Endothelial cell of umbilical vein (primary cell): ENCODE results near the gene USP40. TPM values are rescaled to one million over a fixed set of nuclear protein-coding genes. Genes with fewer than 3 reads are reported as not detected.
"Not testable (repeated sequence)": the region's sequence is repeated elsewhere in the genome, so short reads cannot be mapped to it uniquely, and the experiment has no call there.

Experiments
- BruUV-seq: library from RNA; stranded (reverse); fragments of 400-500 nt; replicated peaks from 2 replicates; lab custom pipeline; 2021; lab: Mats Ljungman, UMichigan
- CTCF ChIA-PET: fragments of 300-600, 350-600 bp; sonication (Branson Sonifier 250); formaldehyde crosslinking; loops from one replicate; lab custom pipeline; 2021; ENCODE audit warnings: antibody characterized with exemption, inconsistent platforms; lab: Charles Lee
- POLR2A ChIA-PET: fragments of 300-600, 350-600 bp; sonication (Branson Sonifier 250); formaldehyde crosslinking; loops from one replicate; lab custom pipeline; 2021; ENCODE audit warnings: antibody characterized with exemption, inconsistent platforms; lab: Charles Lee
- DNase-seq: peaks from one replicate; pipeline ENCODE4 v3.0.0-alpha.2; 2011; ENCODE audit warnings: low read depth, low spot score
- FAIRE-seq: peaks from 2 replicates; lab custom pipeline; 2011; peaks lifted over from hg19 to GRCh38; lab: Jason Lieb, UNC
- H2AFZ ChIP-seq: 2 replicates; pipeline ENCODE4 v1.6.0; 2012; ENCODE audit warnings: low read depth, low read length, control low read depth, inconsistent platforms
- H3K27ac ChIP-seq: 2 replicates; pipeline ENCODE4 v1.5.1; 2011; ENCODE audit warnings: low read depth, mild to moderate bottlenecking, control low read depth, low read length, moderate library complexity; ENCODE audit not compliant: insufficient read depth
- H3K27me3 ChIP-seq, 2 experiments: 2 replicates each; pipeline versions ENCODE4 v1.6.0 to v1.6.1; 2011; ENCODE audit warnings: low read length in 2 of 2, mixed read lengths in 1 of 2; ENCODE audit not compliant: control insufficient read depth in 2 of 2, insufficient read depth in 2 of 2
- H3K36me3 ChIP-seq, 2 experiments: 2 replicates in 1 of 2; 3 replicates in 1 of 2; pipeline ENCODE4 v1.5.1; 2011; ENCODE audit warnings: low read length in 2 of 2, mild to moderate bottlenecking in 1 of 2, moderate library complexity in 1 of 2; ENCODE audit not compliant: control insufficient read depth in 2 of 2, insufficient read depth in 2 of 2; ENCODE audit errors: extremely low read depth in 1 of 2
- H3K4me1 ChIP-seq: 3 replicates; pipeline ENCODE4 v1.5.1; 2011; ENCODE audit warnings: mild to moderate bottlenecking, low read length; ENCODE audit not compliant: control insufficient read depth, insufficient read depth; ENCODE audit errors: extremely low read depth
- H3K4me2 ChIP-seq: 2 replicates; pipeline ENCODE4 v1.6.1; 2011; ENCODE audit warnings: low read length, control low read depth, mixed read lengths; ENCODE audit not compliant: insufficient read depth
- H3K4me3 ChIP-seq, 3 experiments: fragments of 200-600 bp in 1 of 3; sonication (generic), shearing (Covaris generic) in 1 of 3; replicated peaks in 1 of 3; 2 replicates each; pipeline ENCODE4 v1.5.1; 2011 to 2016; ENCODE audit warnings: control low read depth in 3 of 3, low read length in 3 of 3, mild to moderate bottlenecking in 2 of 3, inconsistent platforms in 1 of 3, low read depth in 1 of 3, moderate library complexity in 1 of 3; ENCODE audit not compliant: insufficient read depth in 1 of 3
- H3K79me2 ChIP-seq: 2 replicates; pipeline ENCODE4 v1.6.0; 2012; ENCODE audit warnings: low read length, inconsistent platforms; ENCODE audit not compliant: control insufficient read depth, insufficient read depth
- H3K9ac ChIP-seq: replicated peaks from 2 replicates; pipeline ENCODE3; 2011; ENCODE audit warnings: low read length, control low read depth; ENCODE audit not compliant: insufficient read depth; ENCODE audit errors: extremely low read depth
- H3K9me1 ChIP-seq: replicated peaks from 3 replicates; pipeline ENCODE4 v1.6.0; 2011; ENCODE audit warnings: mild to moderate bottlenecking, low read length; ENCODE audit not compliant: control insufficient read depth, insufficient read depth; ENCODE audit errors: extremely low read depth
- H3K9me3 ChIP-seq: replicated peaks from 2 replicates; pipeline ENCODE4 v1.5.1; 2012; ENCODE audit warnings: low read length, inconsistent platforms; ENCODE audit not compliant: control insufficient read depth, insufficient read depth
- H4K20me1 ChIP-seq: replicated peaks from 2 replicates; pipeline ENCODE3; 2011; ENCODE audit warnings: mild to moderate bottlenecking, low read length; ENCODE audit not compliant: control insufficient read depth, insufficient read depth; ENCODE audit errors: extremely low read depth
- EZH2 ChIP-seq: IDR thresholded peaks from 2 replicates; pipeline ENCODE4 v1.6.1; 2012; ENCODE audit warnings: borderline replicate concordance, low read depth, mild to moderate bottlenecking, moderate library complexity, low read length, inconsistent platforms; ENCODE audit not compliant: severe bottlenecking
- FOS ChIP-seq: IDR thresholded peaks from 2 replicates; pipeline ENCODE4 v1.6.1; 2011; ENCODE audit warnings: mild to moderate bottlenecking, low read length, moderate library complexity, borderline replicate concordance; ENCODE audit not compliant: insufficient read depth
- GATA2 ChIP-seq: IDR thresholded peaks from 2 replicates; pipeline ENCODE4 v1.7.0; 2011; ENCODE audit warnings: low read depth, mild to moderate bottlenecking, moderate library complexity, mixed read lengths, low read length; ENCODE audit not compliant: insufficient read length, insufficient read depth
- JUN ChIP-seq: IDR thresholded peaks from 2 replicates; pipeline ENCODE4 v1.6.1; 2011; ENCODE audit warnings: borderline replicate concordance, low read depth; ENCODE audit not compliant: insufficient read length, insufficient read depth
- MYC ChIP-seq: IDR thresholded peaks from one replicate; pipeline ENCODE4 v1.6.1; 2011; ENCODE audit warnings: mild to moderate bottlenecking, low read depth, low read length
- POLR2A ChIP-seq: IDR thresholded peaks from 2 replicates; pipeline ENCODE4 v1.6.1; 2012; ENCODE audit warnings: low read depth, mild to moderate bottlenecking, control low read depth, low read length
- POLR2AphosphoS5 ChIP-seq: IDR thresholded peaks from 2 replicates; pipeline ENCODE4 v1.6.1; 2012; ENCODE audit warnings: low read depth, mild to moderate bottlenecking, control low read depth, low read length, moderate library complexity; ENCODE audit not compliant: insufficient read depth
- dilution Hi-C: fragments of 300-500 bp; cut with MboI; formaldehyde crosslinking; loops from one replicate; pipeline ENCODE4 v1.15.0; 2019; ENCODE audit warnings: low sequenced_read_pairs; ENCODE audit not compliant: extremely low pct_ligation_motif_present
- intact Hi-C: fragments of 100-400 bp; cut with micrococcal nuclease; formaldehyde crosslinking; loops from one replicate; pipeline ENCODE4 v1.10.0; 2022
- polyA plus RNA-seq, 4 experiments: library from polyadenylated mRNA; depleted of rRNA in 3 of 4; stranded (reverse) in 3 of 4; unstranded in 1 of 4; fragments of >200 nt; gene quantifications; 2 replicates each; pipeline versions ENCODE4 v1.2.1 to v1.2.3, GENCODE V29; 2011 to 2012; ENCODE audit warnings: missing spikeins in 1 of 4
- total RNA-seq: library from RNA; stranded (reverse); gene quantifications from 2 replicates; pipeline ENCODE4 v1.2.3, GENCODE V29; 2021
- TF ChIP-seq, protein P1 (sequence below), 2 donors: IDR thresholded peaks; 1 replicate in 1 of 2; 2 replicates in 1 of 2; pipeline ENCODE4 v1.5.1; 2011; ENCODE audit warnings: low read length in 2 of 2, mild to moderate bottlenecking in 2 of 2, moderate library complexity in 2 of 2, control low read depth in 1 of 2, inconsistent platforms in 1 of 2, low read depth in 1 of 2; ENCODE audit not compliant: insufficient read depth in 1 of 2; ENCODE audit errors: extremely low read depth in 1 of 2
- TF ChIP-seq, protein P2 (sequence below): IDR thresholded peaks from 2 replicates; pipeline ENCODE4 v1.6.1; 2011; ENCODE audit not compliant: insufficient read depth, insufficient read length

The USP40 gene
- total and polyA plus RNA-seq, 2 donors (not counting 3 experiments of a cell fraction or from before 2014, with no cell fraction given), result 32.2 to 32.5 TPM

GRCh38 chr2:233597522-233597921 is 30.9 kb upstream of the USP40 start:
- H3K36me3 ChIP-seq, result no peaks in the 10 kb centered on the region
- H3K4me2 ChIP-seq, result no peak overlapping the region
- H3K9me3 ChIP-seq, result no peaks in the 10 kb centered on the region
- CTCF ChIA-PET, result interaction anchor here (1.0 kb wide), 1 partner anchor 38 kb away, joined by 3 read pairs; no protein-coding TSS in a partner anchor
- no peaks in the 10 kb centered on the region for H3K79me2 ChIP-seq
- H3K27me3 ChIP-seq, result peaks cover 3 to 4% of the 10 kb centered on the region in 2 experiments
- H2AFZ ChIP-seq, result no peak overlapping the region
- POLR2A ChIA-PET, result no interaction called here
- intact Hi-C loops, result loop anchor here (10.0 kb wide), 1 partner anchor 467 kb away; no protein-coding TSS in a partner anchor
- BruUV-seq, result no TSS peak
- FAIRE-seq (no peak), DNase-seq (no peak)
- no peaks in the 10 kb centered on the region for H3K4me1 ChIP-seq
- dilution Hi-C loops, result no loop called here
- H3K27ac ChIP-seq, result no peak overlapping the region
- H4K20me1 ChIP-seq, result no peaks in the 10 kb centered on the region
- TF ChIP-seq GATA2, result no peak
- H3K9ac ChIP-seq, result no peak overlapping the region
- H3K4me3 ChIP-seq, result no peak overlapping the region
- H3K9me1 ChIP-seq, result no peaks in the 10 kb centered on the region

DNA sequence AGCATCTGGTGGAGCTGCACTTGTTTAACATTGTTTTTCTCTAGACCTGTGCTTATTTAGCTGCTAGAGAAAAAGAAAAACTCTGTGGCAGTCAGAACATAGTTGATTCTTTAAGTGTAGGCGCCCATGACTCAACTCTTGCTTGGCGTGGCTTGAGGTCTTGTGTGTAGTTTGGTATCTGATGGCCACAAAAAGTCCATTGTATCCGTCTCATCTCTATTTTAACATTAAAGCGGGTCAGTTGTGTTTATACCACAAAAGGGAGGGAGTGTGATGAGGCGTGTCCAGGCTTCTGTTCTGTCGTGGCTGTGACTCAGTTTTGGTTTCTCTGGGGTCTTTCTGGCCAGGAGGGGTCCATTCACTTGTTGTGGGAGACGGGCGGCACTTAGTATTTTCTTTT is 26.6 kb upstream of the USP40 start:
- ChIA-PET CTCF (no interaction called here), POLR2A (no interaction called here)
- no TSS peak for BruUV-seq
- no peak for TF ChIP-seq POLR2AphosphoS5
- TF ChIP-seq, protein P1, sequence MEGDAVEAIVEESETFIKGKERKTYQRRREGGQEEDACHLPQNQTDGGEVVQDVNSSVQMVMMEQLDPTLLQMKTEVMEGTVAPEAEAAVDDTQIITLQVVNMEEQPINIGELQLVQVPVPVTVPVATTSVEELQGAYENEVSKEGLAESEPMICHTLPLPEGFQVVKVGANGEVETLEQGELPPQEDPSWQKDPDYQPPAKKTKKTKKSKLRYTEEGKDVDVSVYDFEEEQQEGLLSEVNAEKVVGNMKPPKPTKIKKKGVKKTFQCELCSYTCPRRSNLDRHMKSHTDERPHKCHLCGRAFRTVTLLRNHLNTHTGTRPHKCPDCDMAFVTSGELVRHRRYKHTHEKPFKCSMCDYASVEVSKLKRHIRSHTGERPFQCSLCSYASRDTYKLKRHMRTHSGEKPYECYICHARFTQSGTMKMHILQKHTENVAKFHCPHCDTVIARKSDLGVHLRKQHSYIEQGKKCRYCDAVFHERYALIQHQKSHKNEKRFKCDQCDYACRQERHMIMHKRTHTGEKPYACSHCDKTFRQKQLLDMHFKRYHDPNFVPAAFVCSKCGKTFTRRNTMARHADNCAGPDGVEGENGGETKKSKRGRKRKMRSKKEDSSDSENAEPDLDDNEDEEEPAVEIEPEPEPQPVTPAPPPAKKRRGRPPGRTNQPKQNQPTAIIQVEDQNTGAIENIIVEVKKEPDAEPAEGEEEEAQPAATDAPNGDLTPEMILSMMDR (IDR thresholded peaks at IDR 0.05; ENCODE audit: extremely low read depth in 1 of 2, insufficient read depth in 1 of 2, low read depth in 1 of 2, low read length in 2 of 2), result no peak
- TF ChIP-seq, protein P2, sequence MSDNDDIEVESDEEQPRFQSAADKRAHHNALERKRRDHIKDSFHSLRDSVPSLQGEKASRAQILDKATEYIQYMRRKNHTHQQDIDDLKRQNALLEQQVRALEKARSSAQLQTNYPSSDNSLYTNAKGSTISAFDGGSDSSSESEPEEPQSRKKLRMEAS, result no peak
- no peak for TF ChIP-seq POLR2A
- no peak for TF ChIP-seq MYC
- no peak for TF ChIP-seq GATA2
- no peak for TF ChIP-seq EZH2
- TF ChIP-seq JUN, result no peak
- TF ChIP-seq FOS, result no peak
- H3K4me2 ChIP-seq, result no peak overlapping the region
- no peak for FAIRE-seq
- no peak overlapping the region for H3K27ac ChIP-seq
- dilution Hi-C loops, result no loop called here
- H3K4me1 ChIP-seq, result no peaks in the 10 kb centered on the region
- H3K9ac ChIP-seq, result no peak overlapping the region
- no peak for DNase-seq
- no peaks in the 10 kb centered on the region for H4K20me1 ChIP-seq
- H3K4me3 ChIP-seq, result no peak overlapping the region
- no peak overlapping the region for H2AFZ ChIP-seq
- H3K9me1 ChIP-seq, result no peaks in the 10 kb centered on the region
- no peaks in the 10 kb centered on the region for H3K9me3 ChIP-seq
- intact Hi-C loops, result loop anchor here (10.0 kb wide), 1 partner anchor 472 kb away; no protein-coding TSS in a partner anchor
- no peaks in the 10 kb centered on the region for H3K27me3 ChIP-seq
- no peaks in the 10 kb centered on the region for H3K36me3 ChIP-seq
- H3K79me2 ChIP-seq, result no peaks in the 10 kb centered on the region

DNA sequence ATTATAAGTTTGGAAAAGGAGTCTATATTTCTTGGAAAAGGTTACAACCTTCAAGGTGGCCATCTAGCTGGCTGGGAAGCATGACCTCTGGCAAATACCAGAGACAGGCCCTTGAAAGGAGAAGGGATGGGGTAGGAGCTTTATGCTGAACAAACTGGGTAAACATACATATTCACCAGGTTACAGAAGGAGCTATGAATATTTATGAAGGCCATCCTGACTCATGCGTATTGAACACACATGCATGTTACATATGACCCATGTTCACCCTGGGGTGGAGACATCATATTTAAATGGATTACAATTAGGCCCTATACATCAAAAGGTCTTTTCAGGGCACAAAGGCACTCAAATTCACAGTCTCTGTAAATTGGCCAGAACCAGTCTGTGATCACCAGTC is 26.1 kb upstream of the USP40 start:
- H3K4me3 ChIP-seq, POLR2A ChIA-PET, DNase-seq, FAIRE-seq, CTCF ChIA-PET, dilution Hi-C loops, H3K27me3 ChIP-seq, H3K9me1 ChIP-seq, H3K4me1 ChIP-seq, H3K9ac ChIP-seq, H3K9me3 ChIP-seq, H3K36me3 ChIP-seq, H3K27ac ChIP-seq, H2AFZ ChIP-seq, H3K79me2 ChIP-seq, H3K4me2 ChIP-seq, H4K20me1 ChIP-seq, BruUV-seq: not testable (repeated sequence)
- intact Hi-C loops, result loop anchor here (10.0 kb wide), 1 partner anchor 472 kb away; no protein-coding TSS in a partner anchor
